Hepatic stellate cell (primary cell): ENCODE results near the gene MILR1.
"Not testable (repeated sequence)": the region's sequence is repeated elsewhere in the genome, so short reads cannot be mapped to it uniquely, and the experiment has no call there.

Experiments
- DNase-seq: peaks from one replicate; pipeline ENCODE4 v3.0.0; 2011; ENCODE audit warnings: low spot score

Gene MILR1

DNA sequence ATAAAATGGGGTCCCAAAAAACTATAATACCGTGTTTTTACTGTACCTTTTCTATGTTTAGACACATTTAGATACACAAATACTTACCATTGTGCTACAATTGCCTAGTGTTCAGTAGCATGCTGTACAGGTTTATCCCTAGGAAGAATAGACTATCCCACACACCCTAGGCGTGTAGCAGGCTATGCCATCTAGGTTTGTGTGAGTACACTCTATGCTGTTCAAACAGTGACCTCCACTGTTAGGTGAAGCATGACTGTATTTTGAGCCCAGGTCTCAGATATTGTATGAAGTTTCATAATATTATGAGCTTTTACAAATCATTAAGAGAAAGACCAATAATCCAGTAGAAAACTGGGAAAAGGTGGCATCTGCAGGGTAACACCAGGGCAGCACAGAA lies 23.6 kb downstream of the MILR1 start:
- no peak for DNase-seq

DNA sequence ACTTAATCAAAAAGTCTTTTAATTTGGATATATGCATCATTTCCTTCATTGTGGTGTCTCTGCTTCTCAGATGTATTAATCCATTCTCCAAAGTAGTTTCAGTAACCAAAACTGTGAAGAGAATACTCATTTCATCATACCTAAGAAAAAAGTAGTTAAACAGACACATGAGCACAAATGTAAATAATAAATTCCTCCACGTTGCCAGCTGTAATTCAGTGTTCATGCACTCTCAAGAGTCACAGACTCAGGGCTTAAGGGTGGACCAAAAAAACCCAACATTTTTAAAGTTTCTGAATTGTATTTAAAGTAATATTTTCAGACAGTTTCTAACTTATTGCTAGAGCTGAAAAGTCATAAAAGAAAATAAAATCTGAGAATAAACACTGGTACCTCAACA lies 28.9 kb downstream of the MILR1 start:
- no peak for DNase-seq

DNA sequence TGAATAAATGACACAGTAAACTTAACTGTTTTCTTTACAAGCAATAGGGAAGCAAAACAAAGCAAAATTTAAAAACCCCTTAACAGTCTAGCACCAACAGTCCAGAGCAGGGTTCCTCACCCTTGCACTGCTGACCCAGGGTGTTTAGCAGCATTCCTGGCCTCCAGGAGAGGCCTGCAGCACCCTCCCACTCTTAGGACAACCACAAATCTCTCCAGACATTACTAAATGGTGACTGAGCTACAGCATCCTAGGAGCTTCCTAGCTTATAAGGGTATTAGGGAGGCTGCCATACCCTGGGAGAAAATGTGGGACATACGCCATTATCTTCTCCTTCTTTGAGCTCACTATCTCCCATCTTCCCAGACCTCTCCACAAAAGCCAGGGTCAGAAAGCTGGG lies 32.0 kb downstream of the MILR1 start:
- DNase-seq = no peak

DNA sequence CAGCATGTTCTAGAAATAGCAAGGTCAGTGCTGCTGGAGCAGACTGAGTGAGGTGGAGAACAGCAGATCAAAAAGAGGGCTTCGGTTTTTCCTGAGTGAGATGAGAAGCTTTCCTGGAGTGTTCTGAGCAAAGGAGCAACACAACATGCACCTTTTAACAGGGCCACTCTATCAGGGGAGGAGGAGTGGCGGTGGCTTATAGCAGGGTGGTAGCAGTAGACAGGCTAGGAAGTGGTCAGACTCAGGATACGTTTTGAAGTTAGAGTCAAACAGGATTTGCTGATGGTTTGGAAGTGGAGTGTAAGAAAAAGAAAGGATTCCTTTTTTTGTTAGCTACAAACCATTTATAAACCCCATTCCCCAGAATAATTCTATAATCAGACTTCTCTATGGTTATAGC lies 35.5 kb downstream of the MILR1 start:
- no peak for DNase-seq

DNA sequence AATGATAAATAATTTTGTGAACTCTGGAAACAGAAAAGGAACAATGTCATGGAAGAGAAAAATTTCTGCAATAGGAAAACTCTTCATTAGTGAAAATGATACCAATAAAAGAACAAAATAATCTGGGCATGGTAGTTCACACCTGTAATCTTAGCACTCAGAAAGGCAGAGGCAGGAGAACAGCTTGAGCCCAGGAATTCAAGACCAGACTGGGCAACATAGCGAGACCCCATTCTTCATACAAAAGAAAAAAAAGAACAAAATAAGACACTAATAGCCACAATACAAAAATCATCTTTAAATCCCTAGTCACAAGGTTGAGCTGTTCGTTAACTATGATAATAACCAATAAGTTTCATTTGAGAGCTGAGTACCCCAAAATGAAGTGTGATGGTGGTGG lies 39.4 kb downstream of the MILR1 start:
- DNase-seq = no peak

DNA sequence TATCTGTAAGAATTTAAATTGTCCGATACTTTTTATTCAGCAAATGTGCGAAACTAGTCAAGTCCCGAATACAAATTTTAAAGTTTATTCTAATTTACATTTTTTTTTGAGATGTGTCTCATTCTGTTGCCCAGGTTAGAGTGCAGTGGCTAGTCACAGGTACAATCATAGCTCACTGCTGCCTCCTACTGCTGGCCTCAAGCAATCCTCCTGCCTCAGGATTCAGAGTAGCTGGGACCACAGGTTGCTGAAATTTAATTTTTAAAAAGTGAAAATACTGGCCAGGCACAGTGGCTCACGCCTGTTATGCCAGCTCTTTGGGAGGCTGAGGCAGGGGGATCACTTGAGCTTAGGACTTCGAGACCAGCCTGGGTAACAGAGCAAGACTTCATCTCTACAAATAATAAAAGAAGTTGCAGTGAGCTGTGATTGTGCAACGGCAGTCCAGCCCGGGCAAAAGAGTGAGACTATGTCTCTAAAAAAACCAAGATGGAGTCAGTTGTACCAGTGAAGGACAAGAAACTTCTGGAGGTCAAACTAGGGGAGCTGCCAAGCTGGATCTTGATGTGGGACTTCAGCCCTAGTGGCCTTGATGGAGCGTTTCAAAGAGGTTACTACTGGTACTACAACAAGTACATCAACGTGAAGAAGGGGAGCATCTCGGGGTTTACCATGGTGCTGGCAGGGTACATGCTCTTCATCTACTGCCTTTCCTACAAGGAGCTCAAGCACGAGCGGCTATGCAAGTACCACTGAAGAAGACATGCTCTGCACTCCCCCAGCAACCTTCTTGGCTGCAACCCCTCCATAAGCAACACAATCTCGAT lies 42.3 kb downstream of the MILR1 start:
- DNase-seq = no peak

DNA sequence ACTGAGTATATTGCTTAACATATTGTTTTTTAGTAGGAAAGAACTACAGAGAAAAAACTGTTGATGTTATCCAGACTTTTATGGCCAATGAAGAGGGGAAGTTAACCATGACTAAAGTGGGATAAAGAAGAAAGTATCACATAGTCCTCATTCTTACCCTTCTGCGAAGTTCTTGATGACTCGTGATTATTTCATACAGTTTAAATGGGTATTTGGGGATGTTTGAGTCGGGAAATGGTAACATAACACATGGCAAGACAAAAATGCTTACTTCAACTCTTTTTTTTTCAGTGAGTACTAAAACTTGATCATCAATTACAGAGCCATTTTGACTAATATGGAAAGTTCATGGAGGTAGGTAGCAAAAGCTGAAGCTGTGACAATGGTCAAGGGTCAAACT lies 43.1 kb downstream of the MILR1 start:
- no peak for DNase-seq

DNA sequence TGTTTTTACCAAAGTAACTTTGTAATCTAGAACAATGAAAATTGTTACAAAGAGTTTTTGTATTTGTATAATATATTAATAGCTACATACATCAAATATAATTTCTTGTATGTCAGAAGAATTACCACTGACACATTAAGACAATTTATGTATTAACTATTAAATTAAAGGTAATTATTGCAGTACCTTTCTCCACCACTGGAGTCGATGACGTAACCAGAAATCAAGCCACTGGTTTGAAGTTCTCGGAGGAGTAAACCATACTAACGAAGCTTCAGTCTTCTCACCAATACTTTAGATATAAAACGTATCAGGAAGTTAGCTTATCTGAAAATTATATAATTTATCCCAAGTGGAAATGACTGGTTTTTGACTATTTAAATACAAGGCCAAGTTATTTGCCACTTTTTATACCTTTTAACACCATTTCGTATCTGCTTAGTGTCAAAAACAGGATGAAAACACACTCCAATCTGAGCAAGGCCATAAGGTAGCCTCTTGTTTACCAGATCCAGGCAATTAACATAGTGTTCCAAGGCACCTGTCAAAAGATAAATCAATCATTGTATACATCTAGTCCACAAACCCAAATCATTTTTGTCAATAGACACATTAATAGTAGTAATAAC lies 43.7 kb downstream of the MILR1 start:
- no peak for DNase-seq

DNA sequence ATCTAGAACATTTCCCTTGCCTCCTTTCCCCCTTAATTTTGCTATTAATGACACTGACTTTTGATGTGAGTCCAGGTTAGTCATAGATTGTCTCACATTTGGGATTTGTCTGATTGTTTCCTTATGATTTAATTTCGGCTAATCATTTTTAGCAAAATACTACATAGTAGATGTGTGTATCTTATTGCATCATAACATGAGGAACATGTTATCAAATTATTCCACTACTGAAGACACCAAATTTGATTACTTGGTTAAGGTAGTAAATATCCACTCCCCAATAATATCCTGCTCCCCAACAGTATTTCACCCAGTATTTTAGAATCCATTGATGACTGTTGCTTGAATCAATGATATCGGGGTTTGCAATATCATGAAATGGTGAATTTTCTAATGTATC lies 45.2 kb downstream of the MILR1 start:
- DNase-seq = no peak

DNA sequence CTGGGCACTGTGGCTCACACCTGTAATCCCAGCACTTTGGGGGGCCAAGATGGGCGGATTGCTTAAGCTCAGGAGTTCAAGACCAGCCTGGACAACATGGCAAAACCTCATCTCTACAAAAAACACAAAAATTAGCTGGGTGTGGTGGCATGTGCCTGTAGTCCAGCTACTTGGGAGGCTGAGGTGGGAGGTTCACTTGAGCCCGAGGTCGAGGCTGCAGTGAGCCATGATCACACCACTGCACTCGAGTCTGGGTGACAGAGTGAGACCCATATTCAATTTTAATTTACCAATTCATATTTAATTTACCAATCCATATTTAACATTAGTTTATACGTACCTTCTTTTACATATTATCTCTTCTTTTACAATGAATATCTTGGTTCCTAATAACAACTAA lies 46.4 kb downstream of the MILR1 start:
- not testable (repeated sequence) for DNase-seq

DNA sequence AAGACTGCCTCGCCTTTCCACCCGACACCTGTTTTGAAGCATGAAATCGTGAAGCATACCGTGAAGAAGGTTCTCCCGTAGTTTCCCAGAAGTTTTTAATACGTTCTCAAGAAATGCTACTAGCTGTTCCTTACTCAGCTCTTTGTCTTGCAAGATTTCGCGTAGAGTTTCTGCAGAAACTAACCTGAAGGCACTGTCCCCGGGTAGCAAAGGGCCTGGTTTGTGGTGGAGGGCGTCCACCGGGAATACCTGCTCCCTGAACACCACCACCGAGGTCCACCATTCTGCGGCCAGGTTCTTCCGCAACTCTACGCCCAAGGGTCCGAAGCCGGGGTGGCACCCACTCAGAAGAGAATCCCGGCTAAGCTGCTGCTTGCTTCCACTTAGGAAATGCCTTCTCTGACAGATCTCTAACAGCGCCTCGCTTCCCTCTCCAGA lies 47.5 kb downstream of the MILR1 start:
- peak; percentile 53 for DNase-seq

DNA sequence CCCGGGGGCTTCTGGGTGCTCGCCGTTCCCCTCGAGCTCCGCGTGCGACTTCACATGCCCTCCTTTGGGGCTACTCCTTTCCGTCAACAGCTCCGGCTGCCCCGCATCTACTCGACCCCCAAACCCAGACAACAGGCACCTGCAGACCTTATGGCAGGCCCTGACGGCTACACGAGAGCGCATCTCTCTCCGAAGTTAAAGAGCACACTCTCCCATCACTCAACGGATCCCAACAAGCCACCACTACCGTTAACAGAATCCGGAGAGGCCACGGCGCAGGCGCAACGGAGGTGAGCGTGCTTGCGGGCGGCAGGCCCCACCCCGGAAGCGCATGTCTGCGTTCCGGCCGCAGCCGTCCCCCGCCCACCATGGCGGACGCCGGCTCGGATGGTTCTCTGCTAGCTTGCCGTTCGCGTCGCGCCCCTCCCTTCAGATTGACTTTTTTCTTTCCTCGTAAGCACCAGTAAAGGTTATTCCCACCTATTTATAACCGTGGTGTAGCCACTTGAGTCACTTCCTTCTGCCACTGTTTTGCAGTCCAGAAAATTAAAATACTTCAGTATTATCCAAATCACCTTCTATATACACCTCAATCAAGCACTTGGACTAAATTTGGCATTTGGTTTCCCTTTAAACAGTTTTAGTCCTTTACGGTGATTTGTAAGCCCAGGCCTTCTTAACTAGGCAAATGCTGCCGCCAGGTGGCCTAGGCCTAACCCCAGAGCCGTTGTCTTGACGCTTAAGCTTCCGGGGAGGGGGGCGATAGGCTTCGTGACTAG lies 48.1 kb downstream of the MILR1 start, which contains the start of gene POLG2:
POLG2 (minus strand) TSS at position 269 of the 779 bp plus-strand sequence; CDS start at position 183, 86 bp downstream.
- DNase-seq = peak; percentile 91

DNA sequence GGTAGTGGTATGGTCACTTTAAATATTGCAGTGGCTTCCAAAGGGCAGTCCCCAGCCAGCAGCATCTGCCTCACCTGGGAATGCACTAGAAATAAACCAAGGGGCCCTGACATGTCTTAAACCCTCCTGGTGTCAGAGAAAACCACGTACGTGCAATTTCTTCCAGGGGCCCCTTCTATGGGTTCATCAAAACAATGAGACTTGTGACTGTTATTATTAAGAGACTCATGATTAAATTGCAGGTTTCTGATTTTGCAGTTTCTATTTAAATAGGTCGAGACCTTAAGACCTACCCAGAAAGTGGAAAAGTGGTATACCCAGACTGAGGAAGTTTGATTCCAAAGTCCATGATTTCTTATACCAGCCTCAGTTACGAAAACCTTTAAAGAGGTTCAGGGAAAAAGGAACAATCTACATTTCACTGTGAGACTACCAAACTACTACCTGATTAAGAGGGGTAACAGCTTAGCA lies 48.7 kb downstream of the MILR1 start:
- DNase-seq = no peak

DNA sequence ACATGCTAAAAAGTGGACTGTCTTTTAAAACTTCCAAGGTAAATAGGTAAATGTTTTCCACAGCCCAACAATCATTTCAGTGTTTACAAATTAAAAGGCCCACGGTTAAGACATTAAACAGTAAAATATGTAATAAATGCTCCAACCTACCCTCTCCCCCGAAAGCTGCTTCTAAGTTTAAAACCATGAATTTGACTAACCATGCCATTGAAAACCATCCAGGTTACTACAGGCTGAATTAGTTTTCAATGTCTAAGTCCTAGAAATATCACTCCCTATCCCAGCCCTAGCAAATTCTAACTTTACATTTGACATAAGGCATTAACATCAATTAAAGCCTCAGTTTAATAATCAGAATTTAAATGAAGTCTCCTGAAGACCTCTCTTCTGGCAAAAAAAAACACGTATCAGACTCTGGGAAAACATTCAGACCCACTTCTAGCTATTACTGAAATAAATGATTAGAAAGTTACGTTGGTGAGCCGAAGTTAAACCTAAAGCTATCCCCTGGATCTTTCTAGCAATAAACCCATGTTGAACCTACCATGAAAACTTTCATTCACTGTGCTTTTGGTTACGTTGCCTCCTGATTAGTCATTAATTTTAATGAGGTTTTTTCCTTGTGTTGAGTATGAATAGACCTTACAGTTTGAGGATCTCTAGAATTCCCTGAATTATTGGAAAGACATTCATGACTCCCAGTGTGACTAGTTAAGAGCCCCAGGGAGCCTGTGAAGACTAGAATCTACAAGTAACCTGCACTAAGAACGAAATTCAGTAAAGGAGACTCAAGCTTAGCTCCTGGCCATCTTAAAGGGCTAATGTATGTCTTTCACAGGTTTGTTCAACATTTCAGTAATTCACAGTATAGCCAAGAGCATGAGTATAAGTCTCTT lies 49.6 kb downstream of the MILR1 start:
- no peak for DNase-seq

DNA sequence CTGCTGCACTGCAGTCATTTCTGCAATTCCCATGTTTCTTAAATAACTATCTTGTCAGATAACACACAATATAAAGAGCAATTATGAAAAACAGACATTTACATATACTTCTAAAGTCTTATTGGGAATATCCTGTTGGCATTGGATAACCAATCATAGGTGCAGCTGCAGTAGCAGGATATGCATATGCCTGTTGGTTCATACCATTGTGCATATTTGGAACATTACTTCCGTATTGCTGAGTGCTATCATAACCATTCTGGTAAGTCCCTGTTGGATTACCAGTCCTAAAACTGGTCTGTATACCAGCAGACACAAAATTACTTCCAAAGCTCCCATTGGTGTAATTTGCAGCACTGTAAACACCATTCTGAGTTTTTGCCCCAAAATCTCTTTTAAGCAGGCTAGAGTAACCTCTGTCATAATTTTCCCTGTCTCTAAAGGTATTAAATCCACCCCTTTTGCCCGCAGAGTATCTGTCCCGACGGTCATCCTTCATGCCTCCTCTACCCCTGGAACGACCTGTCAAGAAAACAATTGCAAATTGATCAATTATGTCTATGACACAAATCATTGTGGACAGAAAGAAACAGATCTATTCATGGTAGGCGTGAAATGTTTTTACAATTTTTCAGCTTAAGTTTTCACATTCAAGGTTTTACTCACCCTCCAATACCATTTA lies 51.0 kb downstream of the MILR1 start:
- DNase-seq = no peak

DNA sequence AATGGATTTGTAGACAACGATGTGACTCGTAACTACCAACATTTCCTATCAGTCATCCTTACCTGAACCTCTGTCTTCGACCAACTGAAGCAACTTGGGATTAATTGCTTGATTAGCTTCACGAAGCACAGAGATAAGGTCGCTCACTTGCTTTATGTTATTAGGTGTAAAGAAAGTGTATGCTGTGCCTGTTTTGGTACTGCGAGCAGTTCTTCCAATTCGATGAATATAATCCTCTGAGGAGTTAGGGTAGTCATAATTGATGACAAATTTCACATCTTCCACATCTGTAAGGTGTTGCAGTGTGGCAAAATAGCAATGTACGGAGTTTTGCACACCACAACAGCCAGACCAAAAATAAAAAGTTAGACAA lies 51.6 kb downstream of the MILR1 start:
- no peak for DNase-seq

DNA sequence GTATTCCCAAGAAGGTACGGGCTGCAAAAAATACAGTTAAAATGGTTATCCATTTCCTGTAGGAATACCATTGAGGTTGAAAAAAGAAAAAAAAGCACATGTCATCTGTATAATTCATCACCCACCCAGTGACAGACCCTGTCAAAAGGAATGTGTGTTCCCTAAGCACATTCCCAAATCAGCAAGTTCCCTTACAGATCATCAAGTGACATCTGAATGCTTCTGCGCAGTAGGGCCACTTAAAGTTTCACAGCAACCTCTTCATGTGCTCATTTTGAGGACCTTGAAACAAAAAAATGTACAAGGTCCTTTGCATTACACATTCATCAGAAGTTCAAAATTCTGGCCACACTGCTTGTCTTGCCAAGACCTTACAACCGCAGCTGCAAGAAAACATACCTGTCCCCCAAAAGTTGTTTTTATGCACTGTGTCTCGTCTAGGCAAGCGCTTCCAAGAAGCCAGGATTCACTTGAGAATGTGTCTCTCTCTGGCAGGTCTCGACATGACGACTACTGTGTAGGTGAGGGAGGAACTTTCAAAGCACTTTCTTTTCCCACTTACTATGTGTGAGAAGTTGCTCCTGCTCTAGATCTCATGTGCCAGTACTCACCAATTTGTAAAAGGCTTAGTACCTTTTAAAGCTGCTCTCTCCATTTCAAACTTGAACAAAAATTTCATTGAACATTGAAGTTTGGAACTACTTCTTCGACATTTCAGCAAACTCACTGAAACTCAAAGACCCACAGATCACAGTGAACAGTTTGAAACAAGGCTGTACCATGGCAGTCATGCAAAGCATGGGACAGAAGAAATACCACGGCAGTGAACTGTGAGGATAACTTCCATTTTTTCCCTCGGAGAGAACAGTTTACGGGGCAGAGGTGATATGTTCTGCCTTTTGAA lies 52.2 kb downstream of the MILR1 start:
- DNase-seq = no peak

DNA sequence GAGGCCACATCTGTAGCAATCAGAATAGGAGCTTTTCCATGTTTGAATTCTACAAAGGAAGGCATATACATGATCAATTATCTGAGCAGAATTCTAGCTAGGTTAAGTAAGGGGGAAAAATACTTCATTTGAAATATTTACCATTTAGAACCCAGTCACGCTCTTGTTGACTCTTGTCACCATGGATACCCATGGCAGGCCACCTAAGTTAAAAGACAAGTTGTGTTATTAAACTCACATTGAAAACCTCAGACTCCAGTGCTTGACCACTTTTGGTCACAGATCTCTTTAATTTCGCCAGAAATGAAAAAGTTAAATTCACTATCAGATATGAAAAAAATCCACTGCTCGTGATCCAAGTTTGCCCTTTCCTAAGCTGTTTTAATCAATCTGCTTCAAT lies 53.1 kb downstream of the MILR1 start:
- DNase-seq = no peak

DNA sequence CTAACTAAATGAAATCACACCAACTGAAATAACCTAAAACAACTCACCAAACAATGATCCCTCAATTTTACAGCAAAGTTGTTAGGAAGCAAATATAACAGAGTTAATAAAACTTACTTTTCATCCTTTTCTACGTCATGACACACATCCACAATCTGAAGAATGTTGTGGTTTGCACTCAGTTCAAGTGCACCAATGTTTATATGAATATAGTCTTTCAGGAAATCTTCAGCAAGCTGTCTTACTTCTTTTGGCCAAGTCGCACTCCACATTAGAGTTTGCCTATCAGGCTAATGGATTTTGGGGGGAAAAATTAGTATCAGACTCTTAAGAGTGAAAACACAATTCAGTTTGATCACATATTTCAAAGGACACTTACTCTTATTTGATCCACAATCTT lies 53.9 kb downstream of the MILR1 start:
- no peak for DNase-seq

DNA sequence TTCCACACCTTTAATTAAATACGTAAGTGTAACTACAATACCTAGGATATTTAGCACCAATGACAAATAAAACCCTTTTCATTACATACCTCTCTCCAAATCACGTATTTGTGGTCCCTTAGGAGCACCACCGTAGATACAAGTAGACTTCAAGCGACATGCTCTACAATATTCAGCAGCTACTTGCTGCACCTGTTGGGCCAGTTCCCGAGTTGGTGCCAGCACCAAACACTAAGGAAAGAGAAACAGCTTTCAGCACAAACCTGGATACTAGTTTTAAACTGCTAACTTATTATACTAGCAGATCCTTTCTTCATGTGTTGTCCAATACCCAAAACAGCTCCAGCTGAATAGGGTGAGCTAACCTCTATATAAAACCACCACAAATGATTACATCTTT lies 54.4 kb downstream of the MILR1 start:
- no peak for DNase-seq
